ENCODE measurements around the gene MBTPS1.
A peak's percentile ranks its signal among the peaks of the same experiment; 100 is the strongest.

The MBTPS1 gene

GRCh38 chr16:84095466-84095865 is 21.3 kb downstream of the MBTPS1 start:
- DNase-seq: no peak

GRCh38 chr16:84093879-84094270 is 22.9 kb downstream of the MBTPS1 start:
- no peak for DNase-seq

- no peak for DNase-seq
Measured at GRCh38 chr16:84093120-84093878, 23.4 kb downstream of the MBTPS1 start.

GRCh38 chr16:84091460-84091859 is 25.3 kb downstream of the MBTPS1 start:
- no peak for DNase-seq

GRCh38 chr16:84090211-84090610 is 26.5 kb downstream of the MBTPS1 start:
- DNase-seq: no peak

GRCh38 chr16:84088695-84089395 is 27.9 kb downstream of the MBTPS1 start:
- DNase-seq: peak; percentile 52

GRCh38 chr16:84087466-84088151 is 29.1 kb downstream of the MBTPS1 start:
- no peak for DNase-seq

GRCh38 chr16:84087001-84087400 is 29.7 kb downstream of the MBTPS1 start:
- no peak for DNase-seq

GRCh38 chr16:84086341-84086740 is 30.4 kb downstream of the MBTPS1 start:
- DNase-seq: no peak

- DNase-seq: no peak
Measured at GRCh38 chr16:84085773-84086172, 31.0 kb downstream of the MBTPS1 start.

GRCh38 chr16:84085271-84085667 is 31.5 kb downstream of the MBTPS1 start:
- no peak for DNase-seq

- peak; percentile 62 for DNase-seq
Measured at GRCh38 chr16:84084570-84085270, 32.0 kb downstream of the MBTPS1 start.

- peak; percentile 33 for DNase-seq
Measured at GRCh38 chr16:84082835-84083569, 33.7 kb downstream of the MBTPS1 start.

- DNase-seq: no peak
Measured at GRCh38 chr16:84082110-84082509, 34.6 kb downstream of the MBTPS1 start.

- no peak for DNase-seq
Measured at GRCh38 chr16:84081446-84081989, 35.2 kb downstream of the MBTPS1 start.

- no peak for DNase-seq
Measured at GRCh38 chr16:84080813-84081212, 35.9 kb downstream of the MBTPS1 start.

- no peak for DNase-seq
Measured at GRCh38 chr16:84080378-84080777, 36.4 kb downstream of the MBTPS1 start.

GRCh38 chr16:84079664-84080063 is 37.1 kb downstream of the MBTPS1 start:
- no peak for DNase-seq

GRCh38 chr16:84075376-84075775 is 41.4 kb downstream of the MBTPS1 start:
- DNase-seq: no peak

GRCh38 chr16:84074721-84075120 is 42.0 kb downstream of the MBTPS1 start:
- no peak for DNase-seq

GRCh38 chr16:84072014-84072413 is 44.7 kb downstream of the MBTPS1 start:
- no peak for DNase-seq

- DNase-seq: no peak
Measured at GRCh38 chr16:84071121-84071520, 45.6 kb downstream of the MBTPS1 start.

Data from CD4-positive, alpha-beta T cell treated with Interferon gamma for 1 hour (primary cell).